Common myeloid progenitor, CD34-positive (primary cell): Measurements from ENCODE around the gene GPR50.

Experiments
- CTCF ChIA-PET: fragments of 350-600 bp; sonication (Branson Sonifier 250); formaldehyde crosslinking; loops from one replicate; lab custom pipeline; 2021; ENCODE audit warnings: antibody characterized with exemption; lab: Charles Lee
- POLR2A ChIA-PET: fragments of 350-600 bp; sonication (Branson Sonifier 250); formaldehyde crosslinking; loops from one replicate; lab custom pipeline; 2021; ENCODE audit warnings: antibody characterized with exemption; lab: Charles Lee
- DNase-seq, 3 donors: peaks; one replicate each; pipeline versions ENCODE4 v3.0.0 to v3.0.0-alpha.2; 2013
- H3K27ac ChIP-seq, 2 experiments: 1 replicate in 1 of 2; 2 replicates in 1 of 2; pipeline ENCODE4 v1.7.0; 2013; ENCODE audit warnings: inconsistent platforms in 2 of 2, low read length in 2 of 2, mild to moderate bottlenecking in 2 of 2, low read depth in 1 of 2, moderate library complexity in 1 of 2; ENCODE audit not compliant: severe bottlenecking in 2 of 2, insufficient read depth in 1 of 2, poor library complexity in 1 of 2
- H3K27me3 ChIP-seq, 5 experiments: replicated peaks in 2 of 5; 1 replicate in 3 of 5; 2 replicates in 2 of 5; pipeline versions ENCODE4 v1.6.1 to v1.7.0; 2013; ENCODE audit warnings: low read length in 4 of 5, mild to moderate bottlenecking in 2 of 5, moderate library complexity in 2 of 5, inconsistent platforms in 1 of 5; ENCODE audit not compliant: insufficient read depth in 5 of 5, control insufficient read depth in 4 of 5
- H3K36me3 ChIP-seq, 4 experiments: 1 replicate in 2 of 4; 2 replicates in 2 of 4; pipeline versions ENCODE4 v1.6.1 to v1.7.0; 2013; ENCODE audit warnings: low read length in 3 of 4, control low read depth in 1 of 4, mild to moderate bottlenecking in 1 of 4; ENCODE audit not compliant: control insufficient read depth in 4 of 4, insufficient read depth in 4 of 4
- H3K4me1 ChIP-seq, 4 experiments: 1 replicate in 3 of 4; 2 replicates in 1 of 4; pipeline versions ENCODE4 v1.6.1 to v1.7.1; 2013; ENCODE audit warnings: low read length in 3 of 4, mild to moderate bottlenecking in 3 of 4, control low read depth in 1 of 4, inconsistent platforms in 1 of 4, moderate library complexity in 1 of 4; ENCODE audit not compliant: control insufficient read depth in 4 of 4, insufficient read depth in 4 of 4; ENCODE audit errors: control extremely low read depth in 1 of 4
- H3K4me3 ChIP-seq, 7 experiments: 1 replicate in 4 of 7; 2 replicates in 3 of 7; pipeline versions ENCODE4 v1.5.1 to v1.7.0; 2013; ENCODE audit warnings: mild to moderate bottlenecking in 7 of 7, low read length in 6 of 7, moderate library complexity in 6 of 7, inconsistent platforms in 2 of 7, low read depth in 2 of 7, control low read depth in 1 of 7; ENCODE audit not compliant: insufficient read depth in 4 of 7, control insufficient read depth in 1 of 7; ENCODE audit errors: extremely low read depth in 1 of 7
- H3K9me3 ChIP-seq, 5 experiments: 1 replicate in 4 of 5; 2 replicates in 1 of 5; pipeline versions ENCODE4 v1.6.1 to v1.7.1; 2013; ENCODE audit warnings: low read length in 4 of 5, mild to moderate bottlenecking in 2 of 5, inconsistent platforms in 1 of 5, low read depth in 1 of 5, moderate library complexity in 1 of 5; ENCODE audit not compliant: control insufficient read depth in 4 of 5, insufficient read depth in 2 of 5; ENCODE audit errors: control extremely low read depth in 1 of 5
- WGBS: methylation state at CpG from one replicate; pipeline ENCODE4 v1.1.5; 2013; ENCODE audit not compliant: insufficient coverage; 5-methylcytosine and 5-hydroxymethylcytosine counted together

Gene GPR50

GRCh38 chrX:151180400-151180799 lies 4.0 kb downstream of the GPR50 start:
- no peaks in the 10 kb centered on the region for H3K36me3 ChIP-seq
- WGBS: 99% methylated on average over 15 of the region's 18 CpGs
- H3K4me1 ChIP-seq: peaks cover 0 to 8% (median 4%) of the 10 kb centered on the region in 4 experiments
- ChIA-PET POLR2A (no interaction called here), CTCF (no interaction called here)
- H3K9me3 ChIP-seq: peaks cover 0 to 20% (median 15%) of the 10 kb centered on the region in 5 experiments
- no peak for DNase-seq
- no peak overlapping the region for H3K4me3 ChIP-seq
- no peak overlapping the region for H3K27ac ChIP-seq
- H3K27me3 ChIP-seq: peaks cover 4 to 93% (median 14%) of the 10 kb centered on the region in 5 experiments

GRCh38 chrX:151181088-151181487 lies 4.7 kb downstream of the GPR50 start:
- Histone ChIP-seq H3K27me3 (peaks cover 4 to 88% (median 14%) of the 10 kb centered on the region in 5 experiments), H3K9me3 (peaks cover 0 to 13% (median 9%) of the 10 kb centered on the region in 5 experiments), H3K27ac (no peak overlapping the region), H3K36me3 (no peaks in the 10 kb centered on the region), H3K4me3 (no peak overlapping the region), H3K4me1 (peaks cover 0 to 8% (median 4%) of the 10 kb centered on the region in 4 experiments)
- WGBS: 90% methylated on average over 7 of the region's 7 CpGs
- ChIA-PET CTCF (no interaction called here), POLR2A (no interaction called here)
- no peak for DNase-seq

- H3K36me3 ChIP-seq: no peaks in the 10 kb centered on the region
- H3K27ac ChIP-seq: no peak overlapping the region
- H3K4me3 ChIP-seq: no peak overlapping the region
- 51% methylated on average over 5 of the region's 6 CpGs for WGBS
- POLR2A ChIA-PET: interaction anchor here (0.7 kb wide), 1 partner anchor 345 kb away, joined by 3 read pairs; no protein-coding TSS in a partner anchor
- CTCF ChIA-PET: no interaction called here
- no peak for DNase-seq
- H3K27me3 ChIP-seq: peaks cover 4 to 67% (median 10%) of the 10 kb centered on the region in 5 experiments
- peaks cover 0 to 1% (median 0%) of the 10 kb centered on the region in 5 experiments for H3K9me3 ChIP-seq
- H3K4me1 ChIP-seq: peaks cover 0 to under 1% (median 0%) of the 10 kb centered on the region in 4 experiments
Measured at GRCh38 chrX:151183233-151183753, 6.9 kb downstream of the GPR50 start.

- Histone ChIP-seq H3K36me3 (no peaks in the 10 kb centered on the region), H3K27ac (no peak overlapping the region), H3K4me1 (no peaks in the 10 kb centered on the region), H3K9me3 (peaks cover 0 to 1% (median 0%) of the 10 kb centered on the region in 5 experiments), H3K27me3 (peaks cover 4 to 67% (median 10%) of the 10 kb centered on the region in 5 experiments), H3K4me3 (no peak overlapping the region)
- CTCF ChIA-PET: interaction anchor here (0.6 kb wide), 1 partner anchor 18 kb away, joined by 3 read pairs; no protein-coding TSS in a partner anchor
- no peak for DNase-seq
- POLR2A ChIA-PET: no interaction called here
- 24% methylated on average over 12 of the region's 14 CpGs for WGBS
Measured at GRCh38 chrX:151183912-151184565, 7.7 kb downstream of the GPR50 start.

GRCh38 chrX:151184705-151185104 lies 8.3 kb downstream of the GPR50 start:
- ChIA-PET POLR2A (no interaction called here), CTCF (interaction anchor here (0.6 kb wide), 1 partner anchor 18 kb away, joined by 3 read pairs; no protein-coding TSS in a partner anchor)
- Histone ChIP-seq H3K36me3 (no peaks in the 10 kb centered on the region), H3K27me3 (peaks cover 6 to 61% (median 10%) of the 10 kb centered on the region in 5 experiments), H3K4me1 (no peaks in the 10 kb centered on the region), H3K27ac (no peak overlapping the region), H3K4me3 (no peak overlapping the region), H3K9me3 (peaks cover 0 to 1% (median 0%) of the 10 kb centered on the region in 5 experiments)
- WGBS: no CpG with 5 or more reads among the region's 2 CpGs
- no peak for DNase-seq

GRCh38 chrX:151206871-151207270 lies 30.5 kb downstream of the GPR50 start:
- POLR2A ChIA-PET: no interaction called here
- no CpG with 5 or more reads among the region's 2 CpGs for WGBS

GRCh38 chrX:151225843-151226242 lies 49.5 kb downstream of the GPR50 start:
- WGBS: 83% methylated on average over 1 of the region's 1 CpG
- Histone ChIP-seq H3K27me3 (peaks cover 0 to 42% (median 11%) of the 10 kb centered on the region in 5 experiments), H3K4me1 (no peaks in the 10 kb centered on the region), H3K36me3 (no peaks in the 10 kb centered on the region), H3K9me3 (no peaks in the 10 kb centered on the region), H3K4me3 (no peak overlapping the region), H3K27ac (no peak overlapping the region)
- ChIA-PET CTCF (no interaction called here), POLR2A (no interaction called here)
- no peak for DNase-seq

More at GRCh38 chrX:151206871-151207270, 30.5 kb downstream of the GPR50 start:
- Histone ChIP-seq H3K9me3 (no peaks in the 10 kb centered on the region), H3K4me1 (no peaks in the 10 kb centered on the region), H3K27me3 (no peaks in the 10 kb centered on the region), H3K27ac (no peak overlapping the region), H3K4me3 (no peak overlapping the region), H3K36me3 (no peaks in the 10 kb centered on the region)
- DNase-seq: no peak
- CTCF ChIA-PET: no interaction called here
